ENCODE data around the gene RGS3.

The RGS3 gene

GRCh38 chr9:113590991-113591898, 127.7 kb downstream of the RGS3 start:
- peak; percentile 16 for DNase-seq

GRCh38 chr9:113591899-113592625, 128.5 kb downstream of the RGS3 start:
- no peak for DNase-seq

- DNase-seq, result no peak
These were observed 129.5 kb downstream of the RGS3 start for GRCh38 chr9:113592876-113593575.

GRCh38 chr9:113593682-113594281, 130.3 kb downstream of the RGS3 start:
- DNase-seq, result no peak

- DNase-seq, result no peak
These were observed 131.2 kb downstream of the RGS3 start for GRCh38 chr9:113594484-113595299.

- DNase-seq, result no peak
These were observed 133.2 kb downstream of the RGS3 start for GRCh38 chr9:113596616-113597320.

- DNase-seq, result no peak
These were observed 134.1 kb downstream of the RGS3 start for GRCh38 chr9:113597390-113598241.

GRCh38 chr9:113598451-113598850, 134.9 kb downstream of the RGS3 start:
- DNase-seq, result no peak

- no peak for DNase-seq
These were observed 135.4 kb downstream of the RGS3 start for GRCh38 chr9:113598883-113599282.

GRCh38 chr9:113599646-113600022, 136.1 kb downstream of the RGS3 start:
- DNase-seq, result no peak

- no peak for DNase-seq
These were observed 136.7 kb downstream of the RGS3 start for GRCh38 chr9:113600023-113600823.

GRCh38 chr9:113600871-113601614, 137.5 kb downstream of the RGS3 start:
- DNase-seq, result no peak

- no peak for DNase-seq
These were observed 138.1 kb downstream of the RGS3 start for GRCh38 chr9:113601656-113602055.

- peak; percentile 69 for DNase-seq
These were observed 138.9 kb downstream of the RGS3 start for GRCh38 chr9:113602126-113603047.

- no peak for DNase-seq
These were observed 139.5 kb downstream of the RGS3 start for GRCh38 chr9:113603048-113603375.

- no peak for DNase-seq
These were observed 140.2 kb downstream of the RGS3 start for GRCh38 chr9:113603773-113604172.

- no peak for DNase-seq
These were observed 140.9 kb downstream of the RGS3 start for GRCh38 chr9:113604393-113604792.

- no peak for DNase-seq
These were observed 143.0 kb downstream of the RGS3 start for GRCh38 chr9:113606510-113606909.

Measured in DMS79 treated with DMSO at 0.1 percent for 48 hours (cell line).